ENCODE measurements around the gene CA5A.

Gene CA5A

DNA sequence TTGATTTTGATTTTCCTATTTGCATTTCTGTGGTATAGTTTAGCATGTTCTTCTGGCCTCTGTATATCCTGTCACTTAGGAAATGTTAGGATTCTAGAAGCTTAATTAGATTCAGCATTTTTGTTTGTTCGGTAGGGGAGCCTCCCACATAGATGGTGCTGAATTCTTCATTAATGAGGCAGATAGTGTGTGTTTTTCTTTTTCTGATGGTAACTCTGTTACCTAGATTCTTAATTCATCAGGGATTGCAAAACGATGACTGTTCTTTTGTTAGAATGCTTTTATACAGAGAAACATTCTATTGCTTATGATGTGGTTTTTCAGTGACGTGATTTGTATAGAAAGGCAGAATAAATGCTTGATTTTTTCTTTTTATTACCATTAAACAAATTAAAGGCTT is 33.9 kb upstream of the CA5A start:
- DNase-seq (ENCODE audit: low read depth in 1 of 2, low spot score in 1 of 2): no peak
- no peak for TF ChIP-seq GABPA (IDR thresholded peaks at IDR 0.05; ENCODE audit: low read depth)
- TF ChIP-seq POLR2AphosphoS5 (IDR thresholded peaks at IDR 0.05; ENCODE audit: low read depth): no peak
- no peak for TF ChIP-seq REST (IDR thresholded peaks at IDR 0.05; ENCODE audit: insufficient replicate concordance, low read depth)
- Histone ChIP-seq H3K4me3 (replicated peaks; ENCODE audit: insufficient read depth, low read length) (no peak overlapping the region), H3K27me3 (ENCODE audit: insufficient read depth, poor library complexity, severe bottlenecking) (no peaks in the 10 kb centered on the region), H3K27ac (replicated peaks) (no peak overlapping the region)

- TF ChIP-seq SPI1 (IDR thresholded peaks at IDR 0.05; ENCODE audit: borderline replicate concordance, low read depth) (no peak), POLR2AphosphoS5 (IDR thresholded peaks at IDR 0.05; ENCODE audit: low read depth) (no peak), REST (IDR thresholded peaks at IDR 0.05; ENCODE audit: insufficient replicate concordance, low read depth) (no peak), GABPA (IDR thresholded peaks at IDR 0.05; ENCODE audit: low read depth) (no peak), CTCF (IDR thresholded peaks at IDR 0.05; ENCODE audit: insufficient read depth, low read length) (no peak)
- no peak overlapping the region for H3K4me3 ChIP-seq (replicated peaks; ENCODE audit: insufficient read depth, low read length)
- H3K27ac ChIP-seq (replicated peaks): no peak overlapping the region
- no peak for DNase-seq (ENCODE audit: low read depth in 1 of 2, low spot score in 1 of 2)
- no peaks in the 10 kb centered on the region for H3K27me3 ChIP-seq (ENCODE audit: insufficient read depth, poor library complexity, severe bottlenecking)
Measured at GRCh38 chr16:87968541-87968940, 32.2 kb upstream of the CA5A start.

DNA sequence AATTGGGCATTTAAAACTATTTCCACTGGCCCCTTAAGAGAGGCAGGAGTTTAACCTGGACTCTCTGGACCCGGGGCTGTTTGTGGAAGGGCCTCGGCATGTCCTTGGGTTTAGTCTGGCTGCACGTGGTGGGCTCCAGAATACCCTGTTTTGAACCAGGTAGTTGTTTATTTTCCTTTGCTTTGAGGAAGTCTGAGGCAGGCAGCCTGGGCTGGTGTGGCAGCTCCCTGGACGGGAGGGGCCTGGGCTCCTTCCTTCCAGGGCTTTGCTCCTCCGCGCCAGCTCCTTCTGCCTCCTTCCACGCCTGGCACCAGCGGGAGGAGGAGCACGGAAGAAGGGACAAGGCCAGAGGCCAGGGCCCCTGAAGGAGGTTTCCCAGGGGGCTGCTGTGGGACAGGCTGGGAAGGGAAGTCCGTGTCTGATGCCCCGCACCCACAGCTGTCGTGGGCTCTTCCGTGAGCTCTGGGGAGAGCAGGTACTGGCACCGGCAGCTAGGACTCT is 30.4 kb upstream of the CA5A start:
- DNase-seq (ENCODE audit: low read depth in 1 of 2, low spot score in 1 of 2): peak in 1 of 2 experiments; percentile 8
- no peaks in the 10 kb centered on the region for H3K27me3 ChIP-seq (ENCODE audit: insufficient read depth, poor library complexity, severe bottlenecking)
- TF ChIP-seq POLR2AphosphoS5 (IDR thresholded peaks at IDR 0.05; ENCODE audit: low read depth): no peak
- peak; percentile 27; the same call in 1 of the 2 replicates for TF ChIP-seq SPI1 (IDR thresholded peaks at IDR 0.05; ENCODE audit: borderline replicate concordance, low read depth)
- H3K27ac ChIP-seq (replicated peaks): peak overlapping the region; percentile 30; the same call in 1 of the 2 replicates
- H3K4me3 ChIP-seq (replicated peaks; ENCODE audit: insufficient read depth, low read length): no peak overlapping the region

- no peak for DNase-seq (ENCODE audit: low read depth in 1 of 2, low spot score in 1 of 2)
- no peak overlapping the region for H3K4me3 ChIP-seq (replicated peaks; ENCODE audit: insufficient read depth, low read length)
- no peaks in the 10 kb centered on the region for H3K27me3 ChIP-seq (ENCODE audit: insufficient read depth, poor library complexity, severe bottlenecking)
- H3K27ac ChIP-seq (replicated peaks): peak overlapping the region; percentile 30; the same call in 1 of the 2 replicates
- TF ChIP-seq GABPA (IDR thresholded peaks at IDR 0.05; ENCODE audit: low read depth) (no peak), POLR2AphosphoS5 (IDR thresholded peaks at IDR 0.05; ENCODE audit: low read depth) (no peak), SPI1 (IDR thresholded peaks at IDR 0.05; ENCODE audit: borderline replicate concordance, low read depth) (no peak), REST (IDR thresholded peaks at IDR 0.05; ENCODE audit: insufficient replicate concordance, low read depth) (no peak), CTCF (IDR thresholded peaks at IDR 0.05; ENCODE audit: insufficient read depth, low read length) (no peak)
Measured at GRCh38 chr16:87966064-87966645, 29.8 kb upstream of the CA5A start.

All from HL-60 (cell line).